ENCODE measurements around the gene NRG4. TPM values are rescaled to one million over a fixed set of nuclear protein-coding genes. Genes with fewer than 3 reads are reported as not detected.
A peak's percentile ranks its signal among the peaks of the same experiment; 100 is the strongest.
"Not testable (repeated sequence)": the region's sequence is repeated elsewhere in the genome, so short reads cannot be mapped to it uniquely, and the experiment has no call there.

Gene NRG4
- total and polyA plus RNA-seq, 2 donors from 2014 or later = 0.35 to 1.5 TPM

DNA sequence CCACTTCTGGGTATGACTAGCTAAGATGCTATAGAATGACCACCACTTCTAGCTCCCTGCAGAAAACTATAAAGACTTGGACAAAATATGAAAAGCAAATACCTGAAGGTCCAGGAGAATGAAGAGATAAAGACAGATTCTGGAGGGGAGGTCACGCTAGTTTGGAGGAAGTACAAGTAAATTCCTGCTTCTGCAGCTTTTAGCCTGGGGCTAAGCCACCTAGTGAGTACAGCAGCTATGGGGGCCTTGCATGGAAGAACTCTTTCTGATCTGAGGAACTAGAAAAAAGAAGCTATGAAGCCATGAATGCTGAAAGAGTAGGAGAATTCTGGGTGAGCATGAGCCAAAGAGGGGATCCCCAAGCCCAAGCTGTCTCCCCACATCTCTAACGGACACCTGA is 29.8 kb downstream of the NRG4 start:
- no peak overlapping the region for H3K27ac ChIP-seq (ENCODE audit: low read depth in 2 of 2, low read length in 2 of 2)
- FAIRE-seq (no peak), DNase-seq (peak in 1 of 5 donors; percentile 0)
- intact Hi-C loops (cut with DNase I) = no loop called here
- H3K4me3 ChIP-seq (ENCODE audit: low read length in 3 of 3) = no peak overlapping the region
- no peaks in the 10 kb centered on the region for H3K36me3 ChIP-seq (ENCODE audit: control insufficient read depth in 2 of 3, insufficient read depth in 3 of 3, low read length in 3 of 3)
- H3K27me3 ChIP-seq (ENCODE audit: control insufficient read depth, insufficient read depth, low read length) = no peaks in the 10 kb centered on the region
- no peaks in the 10 kb centered on the region for H3K9me3 ChIP-seq (ENCODE audit: control insufficient read depth in 2 of 3, insufficient read depth in 1 of 3, low read length in 3 of 3)
- H3K4me1 ChIP-seq (ENCODE audit: control insufficient read depth in 2 of 3, insufficient read depth in 2 of 3, low read depth in 1 of 3, low read length in 3 of 3) = no peaks in the 10 kb centered on the region
- TF ChIP-seq, protein P1, sequence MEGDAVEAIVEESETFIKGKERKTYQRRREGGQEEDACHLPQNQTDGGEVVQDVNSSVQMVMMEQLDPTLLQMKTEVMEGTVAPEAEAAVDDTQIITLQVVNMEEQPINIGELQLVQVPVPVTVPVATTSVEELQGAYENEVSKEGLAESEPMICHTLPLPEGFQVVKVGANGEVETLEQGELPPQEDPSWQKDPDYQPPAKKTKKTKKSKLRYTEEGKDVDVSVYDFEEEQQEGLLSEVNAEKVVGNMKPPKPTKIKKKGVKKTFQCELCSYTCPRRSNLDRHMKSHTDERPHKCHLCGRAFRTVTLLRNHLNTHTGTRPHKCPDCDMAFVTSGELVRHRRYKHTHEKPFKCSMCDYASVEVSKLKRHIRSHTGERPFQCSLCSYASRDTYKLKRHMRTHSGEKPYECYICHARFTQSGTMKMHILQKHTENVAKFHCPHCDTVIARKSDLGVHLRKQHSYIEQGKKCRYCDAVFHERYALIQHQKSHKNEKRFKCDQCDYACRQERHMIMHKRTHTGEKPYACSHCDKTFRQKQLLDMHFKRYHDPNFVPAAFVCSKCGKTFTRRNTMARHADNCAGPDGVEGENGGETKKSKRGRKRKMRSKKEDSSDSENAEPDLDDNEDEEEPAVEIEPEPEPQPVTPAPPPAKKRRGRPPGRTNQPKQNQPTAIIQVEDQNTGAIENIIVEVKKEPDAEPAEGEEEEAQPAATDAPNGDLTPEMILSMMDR (IDR thresholded peaks at IDR 0.05; ENCODE audit: borderline replicate concordance, extremely low read depth, insufficient read depth) = no peak
- no peak overlapping the region for H3K9ac ChIP-seq (ENCODE audit: low read length in 3 of 3)

DNA sequence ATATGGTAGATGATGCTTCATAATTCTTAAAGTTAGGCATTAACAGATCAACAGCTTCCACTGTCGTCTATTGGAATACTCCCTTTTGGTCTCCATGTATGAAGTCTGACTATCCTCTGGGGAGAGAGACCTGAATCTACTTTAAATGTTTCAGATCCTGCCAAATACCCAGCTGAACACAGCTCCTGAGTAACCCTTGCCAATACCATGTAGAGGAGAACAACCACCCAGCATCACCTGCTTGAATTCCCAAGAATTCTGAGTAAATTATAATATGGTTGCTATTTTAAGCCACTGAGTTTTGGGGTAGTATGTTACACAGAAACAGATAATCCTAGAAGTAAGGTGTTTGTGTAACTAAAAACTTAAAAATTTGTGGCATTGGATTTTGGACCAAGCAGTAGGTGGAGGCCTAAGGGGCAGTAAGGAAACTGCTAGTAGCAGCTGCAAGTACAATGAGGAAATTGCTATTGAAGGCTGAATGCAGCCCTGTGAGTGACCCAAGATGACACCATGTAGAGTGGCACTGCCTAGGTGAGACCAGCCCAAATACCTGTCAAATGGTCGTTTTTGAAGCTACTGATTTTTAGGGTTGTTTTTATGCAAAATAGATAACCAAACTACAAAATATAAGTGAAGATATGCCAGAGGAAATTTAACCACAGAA is 30.9 kb downstream of the NRG4 start:
- H3K36me3 ChIP-seq (ENCODE audit: control insufficient read depth in 2 of 3, insufficient read depth in 3 of 3, low read length in 3 of 3) = no peaks in the 10 kb centered on the region
- H3K27me3 ChIP-seq (ENCODE audit: control insufficient read depth, insufficient read depth, low read length) = no peaks in the 10 kb centered on the region
- intact Hi-C loops (cut with DNase I) = no loop called here
- H3K4me3 ChIP-seq (ENCODE audit: low read length in 3 of 3) = no peak overlapping the region
- H3K9ac ChIP-seq (ENCODE audit: low read length in 3 of 3) = no peak overlapping the region
- no peaks in the 10 kb centered on the region for H3K9me3 ChIP-seq (ENCODE audit: control insufficient read depth in 2 of 3, insufficient read depth in 1 of 3, low read length in 3 of 3)
- H3K4me1 ChIP-seq (ENCODE audit: control insufficient read depth in 2 of 3, insufficient read depth in 2 of 3, low read depth in 1 of 3, low read length in 3 of 3) = no peaks in the 10 kb centered on the region
- TF ChIP-seq, protein P1 (IDR thresholded peaks at IDR 0.05; ENCODE audit: borderline replicate concordance, extremely low read depth, insufficient read depth) = no peak
- DNase-seq (no peak), FAIRE-seq (no peak)
- no peak overlapping the region for H3K27ac ChIP-seq (ENCODE audit: low read depth in 2 of 2, low read length in 2 of 2)

DNA sequence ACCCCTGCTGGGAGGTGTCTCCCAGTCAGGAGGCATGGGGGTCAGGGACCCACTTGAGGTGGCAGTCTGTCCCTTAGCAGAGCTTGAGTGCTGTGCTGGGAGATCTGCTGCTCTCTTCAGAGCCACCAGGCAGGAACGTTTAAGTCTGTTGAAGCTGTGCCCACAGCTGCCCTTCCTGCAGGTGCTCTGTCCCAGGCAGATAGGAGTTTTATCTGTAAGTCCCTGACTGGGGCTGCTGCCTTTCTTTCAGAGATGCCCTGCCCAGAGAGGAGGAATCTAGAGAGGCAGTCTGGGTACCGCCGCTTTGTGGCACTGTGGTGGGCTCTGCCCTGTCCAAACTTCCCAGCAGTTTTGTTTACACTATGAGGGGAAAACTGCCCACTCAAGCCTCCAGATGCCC is 35.5 kb downstream of the NRG4 start:
- FAIRE-seq; intact Hi-C loops (cut with DNase I); H3K36me3 ChIP-seq (ENCODE audit: control insufficient read depth in 2 of 3, insufficient read depth in 3 of 3, low read length in 3 of 3); H3K27me3 ChIP-seq (ENCODE audit: control insufficient read depth, insufficient read depth, low read length); H3K4me3 ChIP-seq (ENCODE audit: low read length in 3 of 3); H3K9ac ChIP-seq (ENCODE audit: low read length in 3 of 3); H3K9me3 ChIP-seq (ENCODE audit: control insufficient read depth in 2 of 3, insufficient read depth in 1 of 3, low read length in 3 of 3); DNase-seq; H3K4me1 ChIP-seq (ENCODE audit: control insufficient read depth in 2 of 3, insufficient read depth in 2 of 3, low read depth in 1 of 3, low read length in 3 of 3); H3K27ac ChIP-seq (ENCODE audit: low read depth in 2 of 2, low read length in 2 of 2): not testable (repeated sequence)

DNA sequence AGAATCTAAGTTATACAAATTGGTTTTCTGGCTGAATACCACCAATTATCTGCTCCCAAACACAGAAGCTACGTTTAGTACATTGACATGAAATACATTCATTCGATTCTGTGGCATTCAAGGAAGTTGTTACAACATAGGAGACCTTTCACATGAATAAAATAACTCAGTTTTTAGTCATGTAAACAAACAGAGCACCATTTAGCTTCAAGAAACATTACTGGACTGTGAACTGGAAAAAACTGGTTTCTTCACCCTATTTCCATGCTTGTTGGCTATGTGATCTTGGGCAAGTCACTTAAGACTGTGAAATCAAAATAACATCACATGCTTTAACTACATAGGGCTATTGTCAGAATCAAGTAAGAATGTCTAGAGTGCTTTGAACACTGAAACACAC is 46.2 kb downstream of the NRG4 start:
- TF ChIP-seq, protein P1 (IDR thresholded peaks at IDR 0.05; ENCODE audit: borderline replicate concordance, extremely low read depth, insufficient read depth) = no peak
- H3K27me3 ChIP-seq (ENCODE audit: control insufficient read depth, insufficient read depth, low read length) = no peaks in the 10 kb centered on the region
- H3K36me3 ChIP-seq (ENCODE audit: control insufficient read depth in 2 of 3, insufficient read depth in 3 of 3, low read length in 3 of 3) = no peaks in the 10 kb centered on the region
- H3K27ac ChIP-seq (ENCODE audit: low read depth in 2 of 2, low read length in 2 of 2) = no peak overlapping the region
- intact Hi-C loops (cut with DNase I) = no loop called here
- no peak for DNase-seq
- FAIRE-seq = no peak
- no peaks in the 10 kb centered on the region for H3K9me3 ChIP-seq (ENCODE audit: control insufficient read depth in 2 of 3, insufficient read depth in 1 of 3, low read length in 3 of 3)
- no peak overlapping the region for H3K9ac ChIP-seq (ENCODE audit: low read length in 3 of 3)
- no peaks in the 10 kb centered on the region for H3K4me1 ChIP-seq (ENCODE audit: control insufficient read depth in 2 of 3, insufficient read depth in 2 of 3, low read depth in 1 of 3, low read length in 3 of 3)
- no peak overlapping the region for H3K4me3 ChIP-seq (ENCODE audit: low read length in 3 of 3)
